HepG2 (cell line): ENCODE measurements around the gene CA10. TPM values are rescaled to one million over a fixed set of nuclear protein-coding genes. Genes with fewer than 3 reads are reported as not detected.

Source experiments
- ATAC-seq: fragments of 200-7000 bp; cut with Tn5 transposase; 3 replicates; pipeline ENCODE4 v1.9.1; 2020; ENCODE audit warnings: mild to moderate bottlenecking, moderate library complexity
- BruUV-seq: library from RNA; stranded (reverse); fragments of 400-500 nt; replicated peaks from 2 replicates; lab custom pipeline; 2021; lab: Mats Ljungman, UMichigan
- CTCF ChIA-PET: fragments of 300-600 bp; formaldehyde crosslinking; extraction: SDS; loops from one replicate; lab custom pipeline; 2021; ENCODE audit warnings: low total read pairs, inconsistent platforms, low intra/inter-chr PET ratio; lab: Yijun Ruan, JAX
- POLR2A ChIA-PET: fragments of 350-600 bp; sonication (Branson Sonifier 250); formaldehyde crosslinking; loops from one replicate; lab custom pipeline; 2020; ENCODE audit warnings: antibody characterized with exemption, inconsistent platforms; lab: Yijun Ruan, JAX
- DNase-seq: peaks from one replicate; pipeline ENCODE4 v3.0.0-alpha.2; 2015; ENCODE audit warnings: low spot score
- FAIRE-seq: peaks from 3 replicates; lab custom pipeline; 2011; peaks lifted over from hg19 to GRCh38; lab: Jason Lieb, UNC
- H2AFZ ChIP-seq: one replicate; pipeline ENCODE4 v1.6.1; 2011; ENCODE audit warnings: low read length, inconsistent platforms
- H3K27ac ChIP-seq: fragments of 300-600 bp; 3 replicates; pipeline ENCODE4 v1.8.0; 2011; ENCODE audit warnings: mixed run types, mild to moderate bottlenecking, mixed read lengths, low read length, inconsistent platforms; ENCODE audit not compliant: insufficient read depth; ENCODE audit errors: extremely low read length
- H3K27me3 ChIP-seq, 2 experiments: fragments of 200-600 bp in 1 of 2; 2 replicates in 1 of 2; 3 replicates in 1 of 2; pipeline versions ENCODE4 v1.6.0 to v1.8.0; 2011; ENCODE audit warnings: low read length in 2 of 2, mild to moderate bottlenecking in 2 of 2, moderate library complexity in 2 of 2, inconsistent platforms in 1 of 2; ENCODE audit not compliant: insufficient read depth in 2 of 2, control insufficient read depth in 1 of 2
- H3K36me3 ChIP-seq, 2 experiments: fragments of 200-600 bp in 1 of 2; replicated peaks in 1 of 2; 2 replicates in 1 of 2; 3 replicates in 1 of 2; pipeline versions ENCODE4 v1.5.1 to v1.8.0; 2011; ENCODE audit warnings: low read length in 2 of 2, inconsistent platforms in 1 of 2; ENCODE audit not compliant: insufficient read depth in 2 of 2, control insufficient read depth in 1 of 2
- H3K4me1 ChIP-seq: 2 replicates; pipeline ENCODE4 v1.5.1; 2012; ENCODE audit warnings: low read length, inconsistent platforms; ENCODE audit not compliant: insufficient read depth
- H3K4me2 ChIP-seq: 2 replicates; pipeline ENCODE4 v1.6.0; 2011; ENCODE audit warnings: low read depth, low read length, inconsistent platforms
- H3K4me3 ChIP-seq, 3 experiments: fragments of 200-600 bp in 1 of 3; sonication (generic), shearing (Covaris generic) in 1 of 3; replicated peaks in 1 of 3; 2 replicates each; pipeline ENCODE4 v1.5.1; 2011 to 2016; ENCODE audit warnings: low read length in 3 of 3, inconsistent platforms in 2 of 3, low read depth in 2 of 3, mild to moderate bottlenecking in 2 of 3, control low read depth in 1 of 3, mixed read lengths in 1 of 3; ENCODE audit not compliant: insufficient read depth in 1 of 3
- H3K79me2 ChIP-seq: one replicate; pipeline ENCODE4 v1.6.1; 2011; ENCODE audit warnings: low read length, inconsistent platforms; ENCODE audit not compliant: insufficient read depth
- H3K9ac ChIP-seq: 2 replicates; pipeline ENCODE4 v1.6.0; 2011; ENCODE audit warnings: mild to moderate bottlenecking, low read depth, low read length, inconsistent platforms; ENCODE audit not compliant: insufficient read depth
- H3K9me3 ChIP-seq: 2 replicates; pipeline ENCODE4 v1.5.1; 2012; ENCODE audit warnings: mild to moderate bottlenecking, low read length
- H4K20me1 ChIP-seq: 2 replicates; pipeline ENCODE4 v1.6.0; 2011; ENCODE audit warnings: inconsistent platforms, mild to moderate bottlenecking, low read length, moderate library complexity; ENCODE audit not compliant: insufficient read depth
- ARNT ChIP-seq: fragments of 450-650 bp; IDR thresholded peaks from 2 replicates; pipeline ENCODE4 v1.6.1; 2017
- CBFB ChIP-seq: sonication (generic); formaldehyde crosslinking; IDR thresholded peaks from 2 replicates; pipeline ENCODE4 v1.4.0; 2020; ENCODE audit warnings: missing genetic modification reagents
- FOSL2 ChIP-seq: sonication (generic); formaldehyde crosslinking; IDR thresholded peaks from 2 replicates; pipeline ENCODE4 v1.4.0; 2020; ENCODE audit warnings: missing genetic modification reagents
- HNRNPK ChIP-seq: fragments of 200-400 bp; formaldehyde crosslinking; IDR thresholded peaks from 2 replicates; pipeline ENCODE4 v1.6.1; 2018; ENCODE audit warnings: low read length, low read depth, moderate library complexity, mild to moderate bottlenecking; ENCODE audit not compliant: poor library complexity, severe bottlenecking
- HOXA3 ChIP-seq: sonication (generic); formaldehyde crosslinking; IDR thresholded peaks from 2 replicates; pipeline ENCODE4 v1.5.0; 2020; ENCODE audit warnings: missing genetic modification reagents
- KDM5A ChIP-seq: fragments of 200-600 bp; sonication (generic); IDR thresholded peaks from 2 replicates; pipeline ENCODE4 v1.7.0; 2018; ENCODE audit warnings: antibody characterized with exemption, mild to moderate bottlenecking, low read length, borderline replicate concordance
- SP2 ChIP-seq: sonication (generic); formaldehyde crosslinking; IDR thresholded peaks from 2 replicates; pipeline ENCODE4 v1.5.1; 2020; ENCODE audit warnings: mild to moderate bottlenecking, missing genetic modification reagents
- STAT6 ChIP-seq: sonication (generic); formaldehyde crosslinking; IDR thresholded peaks from 2 replicates; pipeline ENCODE4 v1.4.0; 2020; ENCODE audit warnings: missing genetic modification reagents, mild to moderate bottlenecking, borderline replicate concordance
- TFDP1 ChIP-seq: IDR thresholded peaks from 2 replicates; pipeline ENCODE4 v1.6.1; 2016; ENCODE audit warnings: missing compliant biosample characterization, missing genetic modification reagents, borderline replicate concordance
- TRAFD1 ChIP-seq: sonication (generic); formaldehyde crosslinking; IDR thresholded peaks from 2 replicates; pipeline ENCODE4 v1.5.1; 2020; ENCODE audit warnings: missing genetic modification reagents, mild to moderate bottlenecking, borderline replicate concordance
- ZNF12 ChIP-seq: sonication (generic); formaldehyde crosslinking; IDR thresholded peaks from 2 replicates; pipeline ENCODE4 v1.5.0; 2020; ENCODE audit warnings: missing genetic modification reagents
- ZNF232 ChIP-seq: sonication (generic); formaldehyde crosslinking; IDR thresholded peaks from 2 replicates; pipeline ENCODE4 v1.4.0; 2020; ENCODE audit warnings: missing genetic modification reagents, borderline replicate concordance
- ZNF468 ChIP-seq: sonication (generic); formaldehyde crosslinking; IDR thresholded peaks from 2 replicates; pipeline ENCODE4 v1.8.0; 2022; ENCODE audit warnings: mild to moderate bottlenecking, moderate library complexity, missing genetic modification reagents
- ZNF569 ChIP-seq: sonication (generic); formaldehyde crosslinking; IDR thresholded peaks from 2 replicates; pipeline ENCODE4 v1.5.0; 2020; ENCODE audit warnings: mild to moderate bottlenecking, missing genetic modification reagents, moderate library complexity, borderline replicate concordance
- ZNF576 ChIP-seq: sonication (generic); formaldehyde crosslinking; IDR thresholded peaks from 2 replicates; pipeline ENCODE4 v1.4.0; 2020; ENCODE audit warnings: mild to moderate bottlenecking, missing genetic modification reagents
- ZSCAN31 ChIP-seq: sonication (generic); formaldehyde crosslinking; IDR thresholded peaks from 2 replicates; pipeline ENCODE4 v1.5.0; 2020; ENCODE audit warnings: low read depth, mild to moderate bottlenecking, missing genetic modification reagents
- WGBS: methylation state at CpG from one replicate; pipeline ENCODE4 v1.1.6; 2017; ENCODE audit warnings: low lambda C conversion rate; 5-methylcytosine and 5-hydroxymethylcytosine counted together
- in situ Hi-C: cut with HindIII; loops from 2 replicates; pipeline ENCODE4 v1.10.0; 2017; ENCODE audit warnings: low pct_unique_long_range_greater_than_20kb; ENCODE audit not compliant: extremely low pct_ligation_motif_present
- intact Hi-C: fragments of 100-400 bp; cut with micrococcal nuclease; formaldehyde crosslinking; loops from one replicate; pipeline ENCODE4 v1.10.0; 2022; ENCODE audit not compliant: unreplicated experiment
- polyA plus RNA-seq, 8 experiments: library from polyadenylated mRNA; depleted of rRNA in 3 of 8; stranded (reverse) in 7 of 8; unstranded in 1 of 8; fragments of >200 nt; fragmentation: Illumina TruSeq in 4 of 8; extraction: Trizol in 4 of 8; gene quantifications; 2 replicates each; pipeline versions ENCODE4 v1.2.1 to v1.2.3, GENCODE V29; 2011 to 2016; ENCODE audit warnings: low read depth in 4 of 8, missing spikeins in 1 of 8, mixed read lengths in 1 of 8; ENCODE audit not compliant: insufficient read depth in 1 of 8
- total RNA-seq, 5 experiments: library from RNA; depleted of rRNA; stranded (reverse); fragments of >200 nt; fragmentation: Illumina TruSeq; extraction: Trizol; gene quantifications; 2 replicates each; pipeline ENCODE4 v1.2.3, GENCODE V29; 2016; ENCODE audit warnings: low read depth in 1 of 5

The CA10 gene
- total and polyA plus RNA-seq, 2 of the 13 experiments (the other 11 are each of a cell fraction or from before 2014, with no cell fraction given), result not detected

- ATAC-seq (no peak), FAIRE-seq (no peak), DNase-seq (no peak)
- Histone ChIP-seq H3K27me3 (no peaks in the 10 kb centered on the region), H3K9ac (no peak overlapping the region), H2AFZ (no peak overlapping the region), H3K4me1 (no peaks in the 10 kb centered on the region), H3K79me2 (no peaks in the 10 kb centered on the region), H3K9me3 (no peaks in the 10 kb centered on the region), H3K36me3 (no peaks in the 10 kb centered on the region), H3K4me2 (no peak overlapping the region), H4K20me1 (no peaks in the 10 kb centered on the region), H3K4me3 (no peak overlapping the region), H3K27ac (no peak overlapping the region)
- BruUV-seq, result no TSS peak
- TF ChIP-seq HOXA3 (CRISPR knock-in tag) (no peak), FOSL2 (no peak), HNRNPK (no peak), ZNF576 (CRISPR knock-in tag) (no peak), ZNF232 (CRISPR knock-in tag) (no peak), ARNT (no peak), ZNF468 (CRISPR knock-in tag) (no peak), ZNF569 (CRISPR knock-in tag) (no peak), ZSCAN31 (CRISPR knock-in tag) (no peak), ZNF12 (CRISPR knock-in tag) (no peak), TRAFD1 (no peak), TFDP1 (no peak), SP2 (CRISPR knock-in tag) (no peak), KDM5A (no peak), CBFB (CRISPR knock-in tag) (no peak), STAT6 (CRISPR knock-in tag) (no peak)
- CTCF ChIA-PET, result no interaction called here
- intact Hi-C loops, result no loop called here
- 0% methylated on average over 3 of the region's 3 CpGs for WGBS
- in situ Hi-C loops, result no loop called here
- POLR2A ChIA-PET, result no interaction called here
Observed at GRCh38 chr17:51848451-51848850, 310.1 kb downstream of the CA10 start.
